ENCODE measurements around the gene HDAC7. TPM values are rescaled to one million over a fixed set of nuclear protein-coding genes. Genes with fewer than 3 reads are reported as not detected.

Gene HDAC7
- total and polyA plus RNA-seq, 2 of the 13 experiments (the other 11 are each of a cell fraction or from before 2014, with no cell fraction given): 4.6 to 10.8 TPM

- TF ChIP-seq KDM6A (CRISPR knock-in tag; IDR thresholded peaks at IDR 0.05; ENCODE audit: low read depth) (no peak), GMEB2 (CRISPR knock-in tag; IDR thresholded peaks at IDR 0.05; ENCODE audit: low read depth) (no peak), NFYB (CRISPR knock-in tag; IDR thresholded peaks at IDR 0.05) (no peak), MBD4 (IDR thresholded peaks at IDR 0.05; ENCODE audit: borderline replicate concordance, low read length) (no peak), NFKB2 (CRISPR knock-in tag; IDR thresholded peaks at IDR 0.05; ENCODE audit: borderline replicate concordance) (no peak; the same call in 1 of the 2 replicates), ZNF574 (CRISPR knock-in tag; IDR thresholded peaks at IDR 0.05) (peak; percentile 96), DPF2 (CRISPR knock-in tag; IDR thresholded peaks at IDR 0.05; ENCODE audit: borderline replicate concordance, low read depth) (no peak), GPN1 (CRISPR knock-in tag; IDR thresholded peaks at IDR 0.05; ENCODE audit: borderline replicate concordance) (no peak), ZNF441 (CRISPR knock-in tag; IDR thresholded peaks at IDR 0.05; ENCODE audit: borderline replicate concordance) (0 out of 2 replicates have a peak, but pooled peaks have one; percentile 23), ZNF800 (CRISPR knock-in tag; IDR thresholded peaks at IDR 0.05) (no peak), POLR2AphosphoS2 (IDR thresholded peaks at IDR 0.05; ENCODE audit: low read depth, low read length) (no peak), GLI4 (CRISPR knock-in tag; IDR thresholded peaks at IDR 0.05; ENCODE audit: borderline replicate concordance) (no peak), MZF1 (CRISPR knock-in tag; IDR thresholded peaks at IDR 0.05; ENCODE audit: borderline replicate concordance) (no peak), SOX6 (IDR thresholded peaks at IDR 0.05) (no peak), SOX6 (CRISPR knock-in tag; IDR thresholded peaks at IDR 0.05) (no peak), TOPORS (CRISPR knock-in tag; IDR thresholded peaks at IDR 0.05) (0 out of 2 replicates have a peak, but pooled peaks have one; percentile 39), ZNF335 (CRISPR knock-in tag; IDR thresholded peaks at IDR 0.05) (no peak), SIN3B (IDR thresholded peaks at IDR 0.05; ENCODE audit: low read length) (no peak), ZNF432 (CRISPR knock-in tag; IDR thresholded peaks at IDR 0.05; ENCODE audit: borderline replicate concordance) (no peak), ATAD3A (CRISPR knock-in tag; IDR thresholded peaks at IDR 0.05) (no peak), ZBTB49 (CRISPR knock-in tag; IDR thresholded peaks at IDR 0.05; ENCODE audit: borderline replicate concordance) (no peak), TCF12 (IDR thresholded peaks at IDR 0.05) (no peak), TCF12 (CRISPR knock-in tag; IDR thresholded peaks at IDR 0.05) (no peak)
Observed at GRCh38 chr12:47773062-47773857, 46.4 kb downstream of the HDAC7 start, which contains the start of gene SLC48A1 (continued).

All from HepG2 (cell line).